Lung (tissue), 12 donors: ENCODE data around the gene HS6ST2. TPM values are rescaled to one million over a fixed set of nuclear protein-coding genes. Genes with fewer than 3 reads are reported as not detected.

Experiments used
- ATAC-seq: fragments of 200-7000 bp; cut with Tn5 transposase; one replicate; pipeline ENCODE4 v1.9.1; 2020; ENCODE audit warnings: moderate number of reproducible peaks; ENCODE audit not compliant: insufficient read depth, low FRiP score
- DNase-seq, 3 donors: peaks; one replicate each; pipeline ENCODE4 v3.0.0-alpha.2; 2013 to 2017
- H3K27ac ChIP-seq, 2 donors: one replicate each; pipeline ENCODE4 v1.5.1; 2013; ENCODE audit warnings: mild to moderate bottlenecking in 2 of 2, moderate library complexity in 2 of 2, control low read depth in 1 of 2, inconsistent platforms in 1 of 2, low read depth in 1 of 2, low read length in 1 of 2
- H3K27me3 ChIP-seq, 3 donors: one replicate each; pipeline ENCODE4 v1.5.1; 2013; ENCODE audit warnings: low read length in 2 of 3; ENCODE audit not compliant: control insufficient read depth in 3 of 3, insufficient read depth in 3 of 3
- H3K36me3 ChIP-seq, 4 donors: one replicate each; pipeline ENCODE4 v1.5.1; 2013; ENCODE audit warnings: low read length in 4 of 4, mild to moderate bottlenecking in 1 of 4, moderate library complexity in 1 of 4; ENCODE audit not compliant: control insufficient read depth in 4 of 4, insufficient read depth in 4 of 4
- H3K4me1 ChIP-seq, 5 donors: one replicate each; pipeline ENCODE4 v1.5.1; 2013; ENCODE audit warnings: low read length in 5 of 5, mild to moderate bottlenecking in 2 of 5, moderate library complexity in 1 of 5; ENCODE audit not compliant: control insufficient read depth in 5 of 5, insufficient read depth in 5 of 5
- H3K4me3 ChIP-seq: one replicate; pipeline ENCODE4 v1.5.1; 2013; ENCODE audit warnings: mild to moderate bottlenecking, control low read depth, moderate library complexity
- H3K9ac ChIP-seq, 2 donors: one replicate each; pipeline ENCODE4 v1.5.1; 2013; ENCODE audit warnings: low read length in 2 of 2, control low read depth in 1 of 2; ENCODE audit not compliant: insufficient read depth in 1 of 2
- H3K9me3 ChIP-seq, 4 donors: one replicate each; pipeline ENCODE4 v1.5.1; 2013; ENCODE audit warnings: low read length in 3 of 4, mild to moderate bottlenecking in 1 of 4, moderate library complexity in 1 of 4; ENCODE audit not compliant: control insufficient read depth in 4 of 4, insufficient read depth in 3 of 4
- CTCF ChIP-seq: IDR thresholded peaks from 2 replicates; pipeline ENCODE4 v1.5.1; 2012; ENCODE audit warnings: mild to moderate bottlenecking; ENCODE audit errors: control extremely low read depth, extremely low read depth
- WGBS, 2 donors: extraction: QIAGEN DNeasy Blood & Tissue Kit; methylation state at CpG; one replicate each; pipeline ENCODE4 v1.1.7; 2013; 5-methylcytosine and 5-hydroxymethylcytosine counted together
- polyA plus RNA-seq, 2 donors: library from polyadenylated mRNA; stranded (reverse); fragments of 200-250 nt; gene quantifications; one replicate each; pipeline ENCODE4 v1.2.1, GENCODE V29; 2013
- total RNA-seq, 2 donors: library from RNA; depleted of rRNA in 1 of 2; stranded (reverse); fragments of >200 nt in 1 of 2; gene quantifications; one replicate each; pipeline ENCODE4 v1.2.1, GENCODE V29; 2014 to 2021
- donor health status: control.
- donor health status: control.
- donor health status: Bipolar disorder and iron deficiency.
- donor health status: healthy.
- donor health status: DM: yes; HTN: yes; CAD: no.

The HS6ST2 gene
- total and polyA plus RNA-seq, 4 donors: 0.28 to 14.3 (median 2.2) TPM

GRCh38 chrX:132916349-132916748 is 42.1 kb downstream of the HS6ST2 start:
- ATAC-seq (no peak), DNase-seq (no peak)
- no peaks in the 10 kb centered on the region for H3K4me1 ChIP-seq
- no peak for TF ChIP-seq CTCF
- H3K4me3 ChIP-seq: no peak overlapping the region
- H3K9me3 ChIP-seq: peaks cover 0 to 11% (median 0%) of the 10 kb centered on the region in 4 donors
- no peaks in the 10 kb centered on the region for H3K36me3 ChIP-seq
- WGBS, 2 donors: 76 to 80% methylated on average over 2 to 3 of the region's 3 CpGs
- H3K9ac ChIP-seq: no peak overlapping the region
- H3K27ac ChIP-seq: no peak overlapping the region
- peaks cover 0 to 13% (median 10%) of the 10 kb centered on the region in 3 donors for H3K27me3 ChIP-seq

GRCh38 chrX:132909643-132910042 is 48.8 kb downstream of the HS6ST2 start:
- peaks cover 0 to 8% (median 2%) of the 10 kb centered on the region in 3 donors for H3K27me3 ChIP-seq
- H3K36me3 ChIP-seq: no peaks in the 10 kb centered on the region
- H3K4me1 ChIP-seq: no peaks in the 10 kb centered on the region
- TF ChIP-seq CTCF: no peak
- H3K9me3 ChIP-seq: peaks cover 0 to 8% (median 0%) of the 10 kb centered on the region in 4 donors
- ATAC-seq (no peak), DNase-seq (peak in 2 of 3 donors; percentile 5 to 13)
- H3K4me3 ChIP-seq: no peak overlapping the region
- no peak overlapping the region for H3K27ac ChIP-seq
- H3K9ac ChIP-seq: no peak overlapping the region
- WGBS, 2 donors: 69 to 70% methylated on average over 4 of the region's 4 CpGs

GRCh38 chrX:132908891-132909290 is 49.5 kb downstream of the HS6ST2 start:
- no peak overlapping the region for H3K9ac ChIP-seq
- DNase-seq: no peak
- peaks cover 0 to 10% (median 2%) of the 10 kb centered on the region in 3 donors for H3K27me3 ChIP-seq
- H3K36me3 ChIP-seq: no peaks in the 10 kb centered on the region
- H3K9me3 ChIP-seq: peaks cover 0 to 8% (median 0%) of the 10 kb centered on the region in 4 donors
- H3K4me3 ChIP-seq: no peak overlapping the region
- H3K4me1 ChIP-seq: no peaks in the 10 kb centered on the region
- no peak for ATAC-seq
- no peak overlapping the region for H3K27ac ChIP-seq
- no peak for TF ChIP-seq CTCF
